Stomach (tissue), 9 donors: ENCODE measurements around the gene ARF5. TPM values are rescaled to one million over a fixed set of nuclear protein-coding genes. Genes with fewer than 3 reads are reported as not detected.
A peak's percentile ranks its signal among the peaks of the same experiment; 100 is the strongest.
"Not testable (repeated sequence)": the region's sequence is repeated elsewhere in the genome, so short reads cannot be mapped to it uniquely, and the experiment has no call there.

Source experiments
- DNase-seq, 2 donors: peaks; one replicate each; pipeline versions ENCODE4 v3.0.0 to v3.0.0-alpha.2; 2013 to 2019
- H3K27ac ChIP-seq, 5 donors: fragments of 200-600 bp in 4 of 5; sonication (generic) in 4 of 5; one replicate each; pipeline ENCODE4 v1.5.1; 2013 to 2019; ENCODE audit warnings: mild to moderate bottlenecking in 1 of 5, moderate library complexity in 1 of 5
- H3K27me3 ChIP-seq, 3 donors: fragments of 200-600 bp; sonication (generic); one replicate each; pipeline ENCODE4 v1.5.1; 2017 to 2019; ENCODE audit warnings: mixed run types in 1 of 3
- H3K36me3 ChIP-seq, 4 donors: fragments of 200-600 bp; sonication (generic); 1 replicate in 3 of 4; 2 replicates in 1 of 4; pipeline ENCODE4 v1.5.1; 2016 to 2019
- H3K4me1 ChIP-seq, 4 donors: fragments of 200-600 bp; sonication (generic); one replicate each; pipeline ENCODE4 v1.5.1; 2016 to 2019
- H3K4me3 ChIP-seq, 4 donors: fragments of 200-600 bp; sonication (generic) in 3 of 4; one replicate each; pipeline ENCODE4 v1.5.1; 2016 to 2019; ENCODE audit warnings: mild to moderate bottlenecking in 1 of 4
- H3K9me3 ChIP-seq, 4 donors: fragments of 200-600 bp; sonication (generic); one replicate each; pipeline ENCODE4 v1.5.1; 2016 to 2019
- CTCF ChIP-seq, 7 experiments: fragments of 450-650 bp in 4 of 7; fragments of 200-600 bp in 3 of 7; sonication (generic) in 3 of 7; IDR thresholded peaks; one replicate each; pipeline ENCODE4 v1.5.1; 2016 to 2019; ENCODE audit warnings: antibody characterized with exemption in 7 of 7, control low read depth in 2 of 7, mild to moderate bottlenecking in 1 of 7
- EP300 ChIP-seq: sonication (generic); formaldehyde crosslinking; IDR thresholded peaks from one replicate; pipeline ENCODE4 v1.6.1; 2017; ENCODE audit warnings: antibody characterized with exemption
- POLR2A ChIP-seq, 4 donors: fragments of 450-650 bp; IDR thresholded peaks; one replicate each; pipeline ENCODE4 v1.6.1; 2016; ENCODE audit warnings: antibody characterized with exemption in 4 of 4, control low read depth in 2 of 4, mild to moderate bottlenecking in 1 of 4, moderate library complexity in 1 of 4
- POLR2AphosphoS5 ChIP-seq, 3 donors: sonication (generic); formaldehyde crosslinking; IDR thresholded peaks; one replicate each; pipeline ENCODE4 v1.6.1; 2016; ENCODE audit warnings: antibody characterized with exemption in 3 of 3
- WGBS, 5 donors: extraction: QIAGEN DNeasy Blood & Tissue Kit in 3 of 5; methylation state at CpG; one replicate each; pipeline versions ENCODE4 v1.1.5 to v1.1.7; 2013 to 2018; 5-methylcytosine and 5-hydroxymethylcytosine counted together
- intact Hi-C: fragments of 100-400 bp; cut with DNase I; formaldehyde crosslinking; loops from one replicate; pipeline ENCODE4 v1.15.1; 2023; ENCODE audit warnings: low total_unique reads
- polyA plus RNA-seq, 3 donors: library from polyadenylated mRNA; stranded (reverse); fragments of 200-250 nt; gene quantifications; one replicate each; pipeline ENCODE4 v1.2.3, GENCODE V29; 2013
- total RNA-seq, 5 donors: library from RNA; depleted of rRNA; stranded (reverse); fragments of >200 nt; gene quantifications; one replicate each; pipeline versions ENCODE4 v1.1.0 to v1.2.3, GENCODE V29; 2014 to 2016
- donor health status: healthy with polysubstance abuse.
- donor health status: Bipolar disorder and iron deficiency.
- donor health status: healthy.

Gene ARF5
- total and polyA plus RNA-seq, 8 donors = 29.8 to 223 (median 118) TPM

GRCh38 chr7:127566242-127566641, 22.0 kb upstream of the ARF5 start:
- DNase-seq = no peak
- intact Hi-C loops = no loop called here
- no peak overlapping the region for H3K4me3 ChIP-seq
- TF ChIP-seq POLR2A (IDR thresholded peaks at IDR 0.05) (no peak), EP300 (no peak), CTCF (IDR thresholded peaks at IDR 0.05) (no peak), POLR2AphosphoS5 (IDR thresholded peaks at IDR 0.05) (no peak)
- no peak overlapping the region for H3K27ac ChIP-seq
- WGBS, 5 donors = 53 to 72% (median 69%) methylated on average over 3 of the region's 3 CpGs
- H3K4me1 ChIP-seq = no peaks in the 10 kb centered on the region
- H3K9me3 ChIP-seq = peaks cover 0 to 5% (median 0%) of the 10 kb centered on the region in 4 donors
- H3K27me3 ChIP-seq = no peaks in the 10 kb centered on the region
- no peaks in the 10 kb centered on the region for H3K36me3 ChIP-seq

GRCh38 chr7:127568034-127568433, 20.2 kb upstream of the ARF5 start:
- H3K4me3 ChIP-seq, H3K27ac ChIP-seq, H3K4me1 ChIP-seq, H3K27me3 ChIP-seq, H3K36me3 ChIP-seq, H3K9me3 ChIP-seq, intact Hi-C loops, DNase-seq: not testable (repeated sequence)
- 100% methylated on average over 1 of the region's 3 CpGs; no CpG with 5 or more reads in 4 of the 5 donors for WGBS, 5 donors

GRCh38 chr7:127571741-127572505, 16.3 kb upstream of the ARF5 start:
- Histone ChIP-seq H3K36me3 (peaks cover 0 to 16% (median 3%) of the 10 kb centered on the region in 4 donors), H3K4me3 (no peak overlapping the region), H3K27ac (no peak overlapping the region), H3K27me3 (no peaks in the 10 kb centered on the region), H3K4me1 (no peaks in the 10 kb centered on the region), H3K9me3 (no peaks in the 10 kb centered on the region)
- intact Hi-C loops = no loop called here
- no peak for DNase-seq
- 73 to 84% (median 84%) methylated on average over 3 of the region's 3 CpGs for WGBS, 5 donors
- no peak for TF ChIP-seq POLR2AphosphoS5 (IDR thresholded peaks at IDR 0.05)
- no peak for TF ChIP-seq EP300
- no peak for TF ChIP-seq POLR2A (IDR thresholded peaks at IDR 0.05)
- TF ChIP-seq CTCF (IDR thresholded peaks at IDR 0.05) = no peak

GRCh38 chr7:127578036-127578684, 10.1 kb upstream of the ARF5 start:
- peak overlapping the region in 2 of 5 donors; percentile 9 to 49 for H3K27ac ChIP-seq
- H3K4me3 ChIP-seq = no peak overlapping the region
- H3K4me1 ChIP-seq = peaks cover 17 to 43% (median 34%) of the 10 kb centered on the region in 4 donors
- no peak for TF ChIP-seq CTCF (IDR thresholded peaks at IDR 0.05)
- TF ChIP-seq POLR2A (IDR thresholded peaks at IDR 0.05) = no peak
- no peak for TF ChIP-seq POLR2AphosphoS5 (IDR thresholded peaks at IDR 0.05)
- no peak for TF ChIP-seq EP300
- intact Hi-C loops = no loop called here
- no peaks in the 10 kb centered on the region for H3K27me3 ChIP-seq
- H3K9me3 ChIP-seq = no peaks in the 10 kb centered on the region
- peaks cover 26 to 64% (median 46%) of the 10 kb centered on the region in 4 donors for H3K36me3 ChIP-seq
- DNase-seq = no peak
- WGBS, 5 donors = 73 to 81% (median 79%) methylated on average over 5 of the region's 5 CpGs
